ENCODE results near the gene WARS2.

DNA sequence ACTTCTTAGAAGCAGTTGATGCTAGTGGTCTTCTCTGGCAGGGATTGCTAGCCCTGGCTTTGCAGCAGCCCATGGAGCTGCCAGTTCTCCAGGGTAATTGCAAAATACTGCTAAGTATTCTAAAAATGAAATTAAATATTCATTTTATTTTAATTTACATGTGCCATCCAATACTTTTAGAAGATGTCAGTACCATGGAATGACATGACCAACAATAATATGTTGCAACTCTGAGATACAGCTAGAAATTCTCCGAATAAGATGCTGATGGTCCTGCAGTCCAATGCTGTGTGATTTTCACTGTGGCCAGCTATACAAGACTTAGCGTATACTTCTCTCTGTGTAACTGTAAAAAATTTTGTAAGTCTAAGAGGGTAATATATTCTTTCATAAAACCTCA lies 20.0 kb upstream of the WARS2 start:
- no peak for TF ChIP-seq POLR2A (IDR thresholded peaks at IDR 0.05)
- TF ChIP-seq, protein P1, sequence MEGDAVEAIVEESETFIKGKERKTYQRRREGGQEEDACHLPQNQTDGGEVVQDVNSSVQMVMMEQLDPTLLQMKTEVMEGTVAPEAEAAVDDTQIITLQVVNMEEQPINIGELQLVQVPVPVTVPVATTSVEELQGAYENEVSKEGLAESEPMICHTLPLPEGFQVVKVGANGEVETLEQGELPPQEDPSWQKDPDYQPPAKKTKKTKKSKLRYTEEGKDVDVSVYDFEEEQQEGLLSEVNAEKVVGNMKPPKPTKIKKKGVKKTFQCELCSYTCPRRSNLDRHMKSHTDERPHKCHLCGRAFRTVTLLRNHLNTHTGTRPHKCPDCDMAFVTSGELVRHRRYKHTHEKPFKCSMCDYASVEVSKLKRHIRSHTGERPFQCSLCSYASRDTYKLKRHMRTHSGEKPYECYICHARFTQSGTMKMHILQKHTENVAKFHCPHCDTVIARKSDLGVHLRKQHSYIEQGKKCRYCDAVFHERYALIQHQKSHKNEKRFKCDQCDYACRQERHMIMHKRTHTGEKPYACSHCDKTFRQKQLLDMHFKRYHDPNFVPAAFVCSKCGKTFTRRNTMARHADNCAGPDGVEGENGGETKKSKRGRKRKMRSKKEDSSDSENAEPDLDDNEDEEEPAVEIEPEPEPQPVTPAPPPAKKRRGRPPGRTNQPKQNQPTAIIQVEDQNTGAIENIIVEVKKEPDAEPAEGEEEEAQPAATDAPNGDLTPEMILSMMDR (IDR thresholded peaks at IDR 0.05), result no peak

Data from adrenal gland (tissue), 5 donors.